Hematopoietic multipotent progenitor cell (in vitro differentiated cells): Measurements from ENCODE around the gene LRRC8B. TPM values are rescaled to one million over a fixed set of nuclear protein-coding genes. Genes with fewer than 3 reads are reported as not detected.
"Not testable (repeated sequence)": the region's sequence is repeated elsewhere in the genome, so short reads cannot be mapped to it uniquely, and the experiment has no call there.

ENCODE experiments used
- DNase-seq, 3 donors: peaks; one replicate each; pipeline ENCODE4 v3.0.0-alpha.2; 2011 to 2015; ENCODE audit warnings: low read depth in 2 of 3, low spot score in 2 of 3
- total RNA-seq: library from RNA; depleted of rRNA; stranded (reverse); fragments of >200 nt; gene quantifications from one replicate; pipeline ENCODE4 v1.2.3, GENCODE V29; 2012

Gene LRRC8B
- 11.6 TPM for total RNA-seq

DNA sequence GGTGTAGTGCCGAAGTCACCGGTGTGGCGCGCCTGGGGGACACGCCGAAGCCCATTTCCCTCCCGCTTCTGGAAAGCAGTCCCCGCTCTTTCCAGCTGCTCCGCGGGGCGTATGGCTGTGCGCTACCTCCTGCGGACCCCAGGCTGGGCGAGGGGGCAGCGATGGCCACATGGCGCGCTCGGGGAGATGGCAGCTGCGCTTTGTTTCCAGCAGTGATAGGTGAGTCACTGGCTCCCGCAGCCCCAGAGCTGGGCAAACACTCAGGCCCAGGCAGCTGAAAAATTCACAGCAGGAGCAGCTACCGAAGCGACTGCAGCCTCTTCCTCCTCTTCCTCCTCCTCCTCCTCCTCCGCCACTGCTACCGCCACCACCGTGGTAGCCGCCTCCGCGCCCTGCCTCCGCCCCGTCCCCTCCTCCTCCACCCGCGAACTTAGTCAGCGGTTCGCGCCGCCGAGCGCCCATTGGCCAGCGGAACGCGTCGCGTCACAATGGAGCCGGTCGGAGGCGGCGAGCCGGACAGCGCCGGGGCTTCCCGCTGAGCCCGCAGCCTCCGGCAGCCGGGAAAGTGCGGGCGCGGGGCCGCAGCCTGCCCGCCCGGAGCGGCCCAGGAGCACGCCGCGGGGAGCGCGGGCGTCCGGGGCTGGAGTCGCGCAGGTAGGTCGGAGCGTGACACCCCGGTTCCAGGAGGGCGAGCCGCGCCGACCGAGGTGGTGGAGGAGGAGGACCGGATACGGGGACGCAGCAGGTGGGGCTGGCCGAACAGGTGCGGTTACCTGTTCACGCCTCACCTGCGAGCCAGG, at the start of gene LRRC8B:
Gene LRRC8B (plus strand): TSS at position 461 of the 800 bp plus-strand sequence. CDS start 57,822 bp downstream, outside the sequence.
- peak; percentile 77 to 92 (median 89) for DNase-seq

DNA sequence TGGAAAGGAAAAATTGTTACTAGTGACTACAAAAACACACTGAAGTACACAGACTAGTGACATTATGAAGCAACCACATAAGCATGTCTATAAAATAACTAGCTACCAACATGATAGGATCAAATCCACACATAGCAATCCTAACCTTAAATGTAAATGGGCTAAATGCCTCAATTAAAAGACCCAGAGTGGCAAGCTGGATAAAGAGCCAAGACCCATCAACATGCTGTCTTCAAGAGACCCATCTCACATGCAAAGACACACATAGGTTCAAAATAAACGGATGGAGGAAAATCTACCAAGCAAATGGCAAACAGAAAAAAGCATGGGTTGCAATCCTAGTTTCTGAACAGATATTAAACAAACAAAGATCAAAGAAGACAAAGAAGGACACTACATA, 49.4 kb upstream of the LRRC8B start:
- no peak for DNase-seq

DNA sequence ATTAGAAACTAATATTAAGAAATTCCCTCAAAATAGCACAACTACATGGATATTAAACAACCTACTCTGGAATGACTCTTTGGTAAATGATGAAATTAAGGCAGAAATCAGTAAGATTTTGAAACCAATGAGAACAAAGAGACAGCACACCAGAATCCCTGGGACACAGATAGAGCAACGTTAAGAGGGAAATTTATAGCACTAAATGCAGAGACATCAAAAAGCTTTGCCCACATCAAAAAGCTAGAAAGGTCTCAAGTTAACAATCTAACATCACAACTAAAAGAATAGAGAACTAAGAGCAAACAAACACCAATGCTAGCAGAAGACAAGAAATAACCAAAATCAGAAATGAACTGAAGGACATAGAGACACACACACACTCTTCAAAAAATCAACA, 48.6 kb upstream of the LRRC8B start:
- DNase-seq = no peak

DNA sequence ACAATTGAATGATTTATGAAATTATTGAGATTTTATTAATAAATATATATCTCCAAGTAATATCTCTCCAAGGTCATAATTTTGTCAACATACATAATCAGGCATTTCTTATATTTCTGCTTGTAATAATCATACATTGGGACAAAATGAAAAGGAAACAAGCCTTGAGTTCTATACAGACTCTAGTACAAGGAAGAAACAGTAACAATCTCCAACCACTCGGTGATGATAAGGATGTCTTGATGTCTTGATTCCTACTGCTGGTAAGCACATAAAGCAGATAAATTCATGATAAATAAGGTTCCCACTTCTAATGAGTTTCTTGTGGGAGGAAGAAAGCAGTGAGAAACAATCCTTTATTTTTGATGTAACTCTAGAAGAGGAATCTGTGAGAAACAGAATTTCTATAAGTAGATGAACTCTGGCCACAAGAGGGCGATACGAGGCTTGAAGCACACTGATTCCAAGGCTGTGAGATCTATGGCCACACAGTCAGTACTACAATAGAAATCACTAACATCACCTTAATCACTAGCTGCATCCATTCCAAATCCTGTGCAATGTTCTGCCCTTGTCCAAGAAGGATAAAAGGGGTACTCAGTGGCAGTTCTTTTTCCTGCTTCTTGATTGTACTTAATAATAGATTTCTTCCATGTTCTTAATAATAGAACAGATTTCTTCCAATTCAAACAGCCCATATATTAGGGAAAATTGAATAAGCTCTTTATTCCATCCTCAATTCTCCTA, 41.4 kb upstream of the LRRC8B start:
- peak; percentile 55 to 85 (median 72) for DNase-seq

DNA sequence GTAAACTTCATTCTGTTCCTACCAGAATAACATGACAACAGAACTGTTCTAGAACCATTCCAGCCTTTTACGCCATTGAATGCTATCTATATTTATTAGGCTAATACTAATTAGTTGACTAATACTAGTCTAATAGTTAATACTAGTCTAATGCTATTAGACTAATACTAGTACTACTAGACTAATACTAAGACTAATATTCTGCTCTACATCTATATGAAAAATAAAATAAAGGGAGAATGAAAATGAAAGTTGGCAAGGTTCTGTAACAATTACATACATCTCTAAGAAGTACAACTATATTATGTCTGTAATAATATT, 40.9 kb upstream of the LRRC8B start:
- no peak for DNase-seq

DNA sequence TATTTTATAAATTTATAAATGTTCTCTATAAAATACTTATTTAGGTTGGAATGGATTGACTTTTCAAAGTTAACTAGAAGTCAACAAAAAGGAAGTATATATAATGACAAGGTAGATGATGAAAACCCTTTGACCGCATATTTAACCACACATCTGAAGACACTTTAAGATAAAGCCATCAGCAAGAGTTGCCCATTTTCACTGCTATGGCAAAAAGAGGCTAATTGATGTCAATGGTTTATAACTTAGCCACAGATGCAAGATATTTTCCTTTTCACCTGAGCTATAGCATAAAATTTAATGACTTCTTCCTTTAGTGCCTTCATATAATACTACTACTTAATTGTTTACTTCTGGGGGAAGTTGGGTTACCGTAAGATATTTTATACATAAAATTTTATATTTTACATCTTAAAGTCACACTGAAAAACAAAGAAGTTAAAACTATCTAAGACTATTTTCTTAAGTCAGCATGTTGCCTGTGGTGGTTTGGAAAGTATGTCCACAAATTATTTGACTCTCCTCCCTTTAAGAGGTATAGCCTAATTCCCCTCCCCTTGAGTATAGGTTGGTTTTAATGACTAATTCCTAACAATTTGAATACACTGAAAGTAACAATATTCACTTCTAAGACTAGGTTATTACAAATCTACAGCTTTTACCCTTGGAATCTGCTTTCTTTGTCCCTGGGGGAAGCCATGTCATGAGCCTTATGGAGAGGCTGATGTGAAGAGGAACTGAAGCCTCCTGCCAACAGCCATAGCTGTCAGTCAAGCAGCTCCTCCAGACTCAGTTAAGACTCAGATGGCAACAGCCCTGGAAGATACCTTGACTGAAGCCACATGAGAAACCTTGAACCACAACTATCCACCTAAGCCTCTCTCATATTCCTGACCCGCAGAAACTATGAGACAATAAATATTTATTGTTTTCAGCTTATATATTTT, 40.3 kb upstream of the LRRC8B start:
- no peak for DNase-seq

DNA sequence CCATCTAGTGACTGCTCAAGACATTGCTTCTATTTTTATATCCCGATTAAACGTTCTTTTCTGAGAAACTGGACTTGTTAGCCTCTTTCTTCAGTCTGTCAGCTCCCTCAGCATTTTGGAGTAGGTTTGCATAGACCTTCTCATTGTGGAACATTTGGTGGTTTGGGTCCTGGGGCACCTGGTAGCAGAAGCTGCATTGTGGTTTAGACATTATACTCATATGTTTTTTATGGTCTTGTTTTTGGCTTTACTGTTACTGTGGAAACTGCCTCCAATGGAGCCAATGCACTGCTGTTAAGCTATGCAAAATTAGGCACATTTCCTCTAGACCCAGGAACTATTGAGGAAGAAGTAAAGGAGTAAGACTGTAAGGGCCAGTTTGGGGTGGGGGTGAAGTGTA, 36.7 kb upstream of the LRRC8B start:
- DNase-seq = peak in 1 of 3 donors; percentile 46

DNA sequence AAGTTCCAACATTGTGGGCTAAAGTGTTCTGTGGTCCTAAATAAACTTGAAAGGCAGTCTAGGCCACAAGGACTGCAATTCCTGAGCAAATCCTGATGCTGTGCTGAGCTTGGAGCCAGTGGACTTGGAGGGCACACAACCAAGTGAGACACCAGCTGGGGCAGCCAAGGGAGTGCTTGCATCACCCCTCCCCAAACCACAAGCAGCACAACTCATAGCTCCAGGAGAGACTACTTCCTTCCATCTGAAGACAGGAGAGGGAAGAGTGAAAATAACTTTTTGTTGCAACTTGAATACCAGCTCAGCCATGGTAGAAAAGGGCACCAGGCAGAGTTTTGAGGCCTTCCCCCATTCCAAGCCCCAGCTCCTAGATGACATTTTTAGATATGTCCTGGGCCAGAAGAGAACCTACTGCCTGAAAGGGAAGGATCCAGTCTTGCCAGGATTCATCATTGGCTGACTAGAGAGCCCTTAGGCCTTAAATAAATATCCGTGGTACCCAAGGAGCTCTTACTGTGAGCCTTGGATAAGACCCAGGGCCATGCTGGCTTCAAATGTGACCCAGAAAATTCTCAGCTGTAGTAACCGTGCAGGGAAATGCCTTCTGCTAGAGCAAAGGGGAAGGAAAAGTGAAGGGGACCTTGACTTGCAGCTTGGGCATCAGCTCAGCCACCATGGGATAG, 35.4 kb upstream of the LRRC8B start:
- peak in 1 of 3 donors; percentile 61 for DNase-seq

DNA sequence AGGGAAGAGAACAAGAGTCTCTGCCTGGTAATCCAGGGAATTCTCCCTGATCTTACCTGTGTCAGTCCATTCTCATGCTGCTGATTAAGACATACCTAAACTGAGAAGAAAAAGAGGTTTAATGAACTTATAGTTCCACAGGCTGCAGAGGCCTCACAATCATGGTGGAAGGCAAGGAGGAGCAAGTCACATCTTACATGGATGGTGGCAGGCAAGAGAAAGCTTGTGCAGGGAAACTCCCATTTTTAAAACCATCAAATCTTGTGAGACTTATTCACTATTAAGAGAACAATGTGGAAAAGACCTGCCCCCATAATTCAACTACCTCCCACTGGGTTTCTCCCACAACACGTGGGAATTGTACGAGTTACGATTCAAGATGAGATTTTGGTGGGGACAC, 34.2 kb upstream of the LRRC8B start:
- DNase-seq = no peak

DNA sequence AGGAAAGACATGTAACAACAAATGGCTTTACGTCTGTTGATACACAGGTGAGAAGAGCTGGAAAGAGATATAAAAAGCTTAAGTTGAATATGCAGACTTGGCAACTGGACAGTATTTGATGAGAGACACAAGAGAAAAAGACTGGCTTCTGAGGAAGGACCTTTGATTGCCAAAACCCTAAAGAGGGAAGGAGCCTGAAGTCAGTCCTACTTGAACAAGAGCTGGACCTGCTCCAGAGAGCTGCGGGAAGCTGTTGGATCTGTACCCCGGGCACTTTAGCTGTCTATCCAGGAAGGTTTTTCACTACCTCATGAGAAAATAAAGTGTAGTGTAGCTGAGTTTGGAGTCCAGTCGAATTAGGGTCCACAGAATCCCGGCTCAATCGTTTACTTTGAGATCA, 25.3 kb upstream of the LRRC8B start:
- DNase-seq = no peak

DNA sequence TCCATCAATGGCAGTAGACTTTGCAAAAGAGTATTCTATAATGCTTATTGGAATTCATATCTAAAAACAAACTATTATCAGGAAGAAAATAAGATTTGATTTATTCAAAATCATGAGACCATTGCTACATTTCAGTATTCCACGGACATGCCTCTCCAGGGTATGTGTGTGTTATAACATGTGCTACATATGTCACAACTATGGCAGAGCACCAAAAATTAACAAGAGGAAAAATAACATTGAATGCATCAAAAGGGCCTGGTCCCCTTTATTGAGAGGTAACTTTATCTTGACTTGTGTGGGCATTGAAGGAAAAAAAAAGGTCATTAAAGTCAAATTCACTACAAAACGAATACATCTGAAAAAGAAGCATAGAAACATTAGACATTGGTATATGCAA, 22.6 kb upstream of the LRRC8B start:
- DNase-seq = no peak

DNA sequence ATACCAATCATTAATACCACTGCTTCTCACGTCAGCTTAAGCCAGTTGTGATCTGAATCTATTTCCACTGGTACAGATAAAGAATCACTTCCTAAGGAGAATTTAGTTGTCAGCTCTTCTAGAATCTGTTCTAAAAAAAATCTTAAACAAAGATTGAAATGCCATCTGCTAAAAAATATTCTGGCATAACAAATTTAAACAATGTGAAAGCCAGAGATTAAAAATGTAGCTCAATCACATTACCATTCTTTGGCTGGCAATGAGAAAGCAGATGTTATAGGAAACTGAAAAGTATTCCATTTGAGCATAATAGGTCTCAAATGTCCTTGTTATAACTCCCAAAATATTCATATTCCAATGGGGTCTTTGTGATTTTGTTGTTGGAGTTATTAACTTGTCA, 21.7 kb upstream of the LRRC8B start:
- DNase-seq = no peak

DNA sequence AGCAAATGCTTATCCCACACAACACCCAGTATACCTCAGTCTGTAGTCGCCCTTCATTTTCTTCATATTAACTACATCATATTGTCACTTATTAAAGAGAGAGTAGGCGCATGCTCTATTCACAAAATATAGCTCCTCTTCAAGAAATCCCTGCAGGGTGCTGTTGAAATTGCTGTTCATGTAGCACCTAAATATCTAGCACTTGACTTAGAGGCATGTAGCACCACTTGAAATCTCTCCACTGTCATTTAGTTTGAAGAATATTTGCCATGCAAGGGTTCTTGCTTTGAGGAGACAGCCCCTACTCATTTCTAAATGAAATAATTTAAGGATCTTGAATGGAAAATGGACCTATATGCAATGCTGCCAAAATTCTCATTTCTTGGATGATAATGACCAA, 20.9 kb upstream of the LRRC8B start:
- no peak for DNase-seq

DNA sequence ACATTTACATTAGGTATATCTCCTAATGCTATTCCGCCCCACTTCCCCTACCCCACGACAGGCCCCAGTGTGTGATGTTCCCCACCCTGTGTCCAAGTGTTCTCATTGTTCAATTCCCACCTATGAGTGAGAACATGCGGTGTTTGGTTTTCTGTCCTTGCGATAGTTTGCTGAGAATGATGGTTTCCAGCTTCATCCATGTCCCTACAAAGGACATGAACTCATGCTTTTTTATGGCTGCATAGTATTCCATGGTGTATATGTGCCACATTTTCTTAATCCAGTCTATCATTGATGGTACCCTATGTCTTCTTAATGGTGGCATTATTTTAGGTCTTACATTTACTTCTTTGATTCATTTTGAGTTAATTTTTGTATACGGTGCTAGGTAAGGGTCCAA, 14.6 kb upstream of the LRRC8B start:
- DNase-seq = not testable (repeated sequence)

DNA sequence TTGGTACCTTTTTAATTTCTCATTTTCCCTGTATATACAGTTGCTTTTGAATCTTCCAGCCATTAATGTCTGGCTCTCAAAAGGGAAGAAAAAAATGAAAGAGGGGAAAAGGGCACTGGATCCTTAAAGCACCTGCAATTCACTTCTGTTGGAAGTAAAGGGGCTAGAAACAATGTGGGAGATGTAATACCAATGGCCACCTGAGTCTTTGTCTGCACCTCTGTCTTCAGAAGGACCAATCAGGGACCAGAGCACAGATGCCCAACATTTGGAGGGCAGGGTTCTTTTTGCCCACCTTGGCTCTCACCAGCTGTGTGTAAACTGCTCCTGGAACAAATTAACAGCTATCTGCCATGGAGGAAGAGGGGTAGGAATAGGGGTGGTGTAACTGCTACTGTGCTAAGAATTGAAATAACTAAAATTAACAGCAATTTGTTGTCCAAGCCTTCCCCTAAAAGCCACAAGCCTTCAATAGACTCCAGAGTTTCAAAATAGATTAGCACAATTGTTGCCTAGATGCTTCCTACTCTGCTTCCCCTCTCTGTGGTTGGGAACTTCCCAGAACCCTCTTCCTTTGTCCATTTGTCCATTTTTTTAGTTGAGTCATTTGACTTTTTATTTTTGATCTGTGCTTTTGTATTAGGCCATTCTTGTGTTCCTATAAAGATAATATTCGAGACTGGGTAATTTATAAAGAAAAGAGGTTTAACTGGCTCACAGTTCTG, 11.5 kb upstream of the LRRC8B start:
- no peak for DNase-seq

DNA sequence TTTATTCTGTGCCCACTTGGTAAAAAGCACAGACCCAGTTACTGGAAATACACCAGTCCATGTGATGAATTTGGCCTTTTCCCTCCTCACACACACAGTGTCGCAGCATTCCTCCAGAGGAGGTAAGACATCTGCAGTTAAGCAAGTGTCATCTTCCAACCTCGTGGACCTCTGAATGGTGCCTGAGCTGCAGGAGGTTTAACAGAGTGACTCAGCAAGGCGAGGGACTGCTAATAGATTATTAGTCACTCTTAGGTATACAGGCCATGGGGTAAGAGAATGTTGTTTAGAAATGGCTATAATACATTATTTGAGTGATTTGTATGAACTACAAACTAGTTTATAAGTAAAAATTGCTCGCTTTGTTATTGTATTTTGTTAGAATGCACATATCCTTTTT, 8.6 kb upstream of the LRRC8B start:
- no peak for DNase-seq

DNA sequence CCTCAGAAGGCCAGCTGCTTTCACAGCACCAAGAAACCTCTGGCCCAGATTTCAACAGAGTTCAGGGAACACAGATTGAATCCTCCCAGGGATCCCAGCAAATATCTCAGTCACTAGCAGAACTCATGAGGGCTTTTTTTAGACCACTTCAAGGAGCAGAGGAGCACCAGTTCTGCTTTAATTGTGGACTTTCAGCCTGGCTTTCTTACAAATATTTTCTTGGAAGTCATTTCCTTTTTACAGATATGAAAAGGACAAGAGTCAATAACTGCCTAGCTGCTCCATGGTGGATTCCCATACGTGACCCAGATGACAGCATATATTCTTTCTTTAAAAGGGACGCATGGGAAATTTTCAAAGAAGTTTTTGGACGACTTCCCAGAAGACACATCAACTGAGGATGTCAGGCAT, 6.4 kb upstream of the LRRC8B start:
- no peak for DNase-seq

DNA sequence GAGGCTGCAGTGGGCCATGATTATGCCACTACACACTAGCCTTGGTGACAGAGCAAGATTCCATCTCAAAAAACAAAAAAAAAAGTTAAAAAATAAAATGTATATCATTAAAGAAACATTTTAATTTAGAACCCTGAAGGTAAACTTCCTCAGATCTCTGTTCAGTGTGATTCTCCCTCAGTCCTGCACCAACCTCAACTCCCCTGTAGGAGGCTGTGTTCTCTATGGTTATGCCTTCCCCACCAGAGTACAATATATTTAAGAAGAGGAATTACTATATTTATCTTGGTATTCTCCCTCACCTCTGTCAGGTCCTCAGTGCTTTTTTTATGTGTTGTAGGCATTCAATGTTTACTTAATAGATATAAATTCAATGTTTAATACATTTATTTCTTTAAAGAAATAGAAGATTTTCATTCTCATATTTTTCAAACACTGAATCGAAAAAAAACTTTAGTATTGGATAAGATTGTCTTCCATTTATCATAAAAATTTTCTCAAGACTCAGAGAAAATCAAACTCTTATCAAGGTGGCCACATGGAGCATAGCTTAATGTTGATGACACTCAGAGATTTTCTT, 4.8 kb upstream of the LRRC8B start:
- DNase-seq = peak in 2 of 3 donors; percentile 49 to 75

DNA sequence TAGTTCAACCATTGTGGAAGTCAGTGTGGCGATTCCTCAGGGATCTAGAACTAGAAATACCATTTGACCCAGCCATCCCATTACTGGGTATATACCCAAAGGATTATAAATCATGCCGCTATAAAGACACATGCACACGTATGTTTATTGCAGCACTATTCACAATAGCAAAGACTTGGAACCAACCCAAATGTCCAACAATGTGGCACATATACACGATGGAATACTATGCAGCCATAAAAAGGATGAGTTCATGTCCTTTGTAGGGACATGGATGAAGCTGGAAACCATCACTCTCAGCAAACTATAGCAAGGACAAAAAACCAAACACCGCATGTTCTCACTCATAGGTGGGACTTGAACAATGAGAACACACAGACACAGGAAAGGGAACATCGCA, 2.7 kb upstream of the LRRC8B start:
- DNase-seq = not testable (repeated sequence)
